Stimulated activated CD4-positive, alpha-beta T cell treated with anti-CD3 and anti-CD28 coated beads, Interleukin-4, amount 100 ng/mL, for 4 hours (primary cell): Measurements from ENCODE around the gene TBC1D24.

Experiments used
- DNase-seq, 2 experiments: peaks; one replicate each; pipeline ENCODE4 v3.0.0-alpha.2; 2020

The TBC1D24 gene

GRCh38 chr16:2483939-2484897, 9.3 kb downstream of the TBC1D24 start:
- no peak for DNase-seq

GRCh38 chr16:2484898-2485508, 10.1 kb downstream of the TBC1D24 start:
- no peak for DNase-seq

- DNase-seq: no peak
Measured at GRCh38 chr16:2485811-2486507, 11.0 kb downstream of the TBC1D24 start.

- DNase-seq: peak; percentile 65 to 89
Measured at GRCh38 chr16:2486645-2487516, 12.0 kb downstream of the TBC1D24 start.

- no peak for DNase-seq
Measured at GRCh38 chr16:2487517-2487842, 12.6 kb downstream of the TBC1D24 start.

- DNase-seq: no peak
Measured at GRCh38 chr16:2487903-2488531, 13.1 kb downstream of the TBC1D24 start.

- no peak for DNase-seq
Measured at GRCh38 chr16:2489581-2489980, 14.7 kb downstream of the TBC1D24 start.

- DNase-seq: no peak
Measured at GRCh38 chr16:2490190-2491105, 15.5 kb downstream of the TBC1D24 start.

GRCh38 chr16:2492292-2492691, 17.4 kb downstream of the TBC1D24 start:
- DNase-seq: no peak

GRCh38 chr16:2493605-2494004, 18.7 kb downstream of the TBC1D24 start:
- DNase-seq: no peak

GRCh38 chr16:2494616-2495015, 19.7 kb downstream of the TBC1D24 start:
- DNase-seq: no peak

- DNase-seq: no peak
Measured at GRCh38 chr16:2495041-2495440, 20.1 kb downstream of the TBC1D24 start.

- no peak for DNase-seq
Measured at GRCh38 chr16:2496223-2497115, 21.5 kb downstream of the TBC1D24 start.

GRCh38 chr16:2497116-2497630, 22.2 kb downstream of the TBC1D24 start:
- no peak for DNase-seq

- no peak for DNase-seq
Measured at GRCh38 chr16:2497695-2498484, 23.0 kb downstream of the TBC1D24 start.

- no peak for DNase-seq
Measured at GRCh38 chr16:2498531-2499253, 23.8 kb downstream of the TBC1D24 start.

- DNase-seq: no peak
Measured at GRCh38 chr16:2499454-2499853, 24.5 kb downstream of the TBC1D24 start.

- no peak for DNase-seq
Measured at GRCh38 chr16:2499890-2500429, 25.0 kb downstream of the TBC1D24 start.
